ENCODE results near the gene IQUB. TPM values are rescaled to one million over a fixed set of nuclear protein-coding genes. Genes with fewer than 3 reads are reported as not detected.
"Not testable (repeated sequence)": the region's sequence is repeated elsewhere in the genome, so short reads cannot be mapped to it uniquely, and the experiment has no call there.

IQUB gene
- total RNA-seq, 1 donor from 2014 or later, result 0.37 TPM

DNA sequence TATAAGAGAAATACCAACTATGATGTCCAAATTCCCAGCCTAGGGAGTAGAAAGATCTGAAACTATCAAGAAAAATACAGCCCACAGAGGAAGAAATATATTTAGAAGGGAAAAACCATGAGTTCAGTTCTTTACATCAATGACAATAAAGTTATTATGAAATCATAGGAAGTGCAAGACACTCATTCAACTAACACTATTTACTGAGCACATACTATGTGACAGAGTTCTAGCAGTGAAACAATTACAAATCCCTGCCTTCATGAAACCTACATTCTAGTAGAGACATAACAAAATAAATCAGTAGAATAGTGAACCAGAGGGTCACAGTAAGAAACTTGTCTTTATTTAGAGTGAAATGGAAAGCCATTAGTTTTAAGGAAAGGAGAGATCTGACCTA is 21.1 kb upstream of the IQUB start:
- H3K27me3 Mint-ChIP-seq (ENCODE audit: low read depth), result no peaks in the 10 kb centered on the region
- no peaks in the 10 kb centered on the region for H3K9me3 Mint-ChIP-seq (ENCODE audit: low read depth)
- H3K36me3 Mint-ChIP-seq (ENCODE audit: low read depth), result peaks cover 5% of the 10 kb centered on the region
- DNase-seq (ENCODE audit: low spot score), result no peak
- H3K4me3 Mint-ChIP-seq (ENCODE audit: unreplicated experiment), result no peak overlapping the region
- TF ChIP-seq, protein P1, sequence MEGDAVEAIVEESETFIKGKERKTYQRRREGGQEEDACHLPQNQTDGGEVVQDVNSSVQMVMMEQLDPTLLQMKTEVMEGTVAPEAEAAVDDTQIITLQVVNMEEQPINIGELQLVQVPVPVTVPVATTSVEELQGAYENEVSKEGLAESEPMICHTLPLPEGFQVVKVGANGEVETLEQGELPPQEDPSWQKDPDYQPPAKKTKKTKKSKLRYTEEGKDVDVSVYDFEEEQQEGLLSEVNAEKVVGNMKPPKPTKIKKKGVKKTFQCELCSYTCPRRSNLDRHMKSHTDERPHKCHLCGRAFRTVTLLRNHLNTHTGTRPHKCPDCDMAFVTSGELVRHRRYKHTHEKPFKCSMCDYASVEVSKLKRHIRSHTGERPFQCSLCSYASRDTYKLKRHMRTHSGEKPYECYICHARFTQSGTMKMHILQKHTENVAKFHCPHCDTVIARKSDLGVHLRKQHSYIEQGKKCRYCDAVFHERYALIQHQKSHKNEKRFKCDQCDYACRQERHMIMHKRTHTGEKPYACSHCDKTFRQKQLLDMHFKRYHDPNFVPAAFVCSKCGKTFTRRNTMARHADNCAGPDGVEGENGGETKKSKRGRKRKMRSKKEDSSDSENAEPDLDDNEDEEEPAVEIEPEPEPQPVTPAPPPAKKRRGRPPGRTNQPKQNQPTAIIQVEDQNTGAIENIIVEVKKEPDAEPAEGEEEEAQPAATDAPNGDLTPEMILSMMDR (IDR thresholded peaks at IDR 0.05), result no peak
- H3K27ac Mint-ChIP-seq (ENCODE audit: unreplicated experiment), result no peak overlapping the region
- no peaks in the 10 kb centered on the region for H3K4me1 Mint-ChIP-seq (ENCODE audit: low read depth)

DNA sequence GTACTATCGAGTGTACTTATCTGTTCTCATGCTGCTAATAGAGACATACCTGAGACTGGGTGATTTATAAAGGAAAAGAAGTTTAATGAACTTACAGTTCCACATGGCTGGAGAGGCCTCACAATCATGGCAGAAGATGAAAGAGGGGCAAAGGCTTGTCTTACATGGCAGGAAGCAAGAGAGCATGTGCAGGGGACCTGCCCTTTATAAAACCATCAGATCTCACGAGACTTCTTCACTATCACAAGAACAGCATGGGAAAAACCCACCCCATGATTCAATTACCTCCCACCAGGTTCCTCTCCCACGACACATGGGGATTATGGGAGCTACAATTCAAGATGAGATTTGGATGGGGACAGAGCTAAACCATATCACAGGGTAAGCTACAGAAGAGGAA is 18.8 kb upstream of the IQUB start:
- TF ChIP-seq, protein P1 (IDR thresholded peaks at IDR 0.05), result no peak
- H3K27ac Mint-ChIP-seq (ENCODE audit: unreplicated experiment), result no peak overlapping the region
- peaks cover 5% of the 10 kb centered on the region for H3K4me1 Mint-ChIP-seq (ENCODE audit: low read depth)
- H3K4me3 Mint-ChIP-seq (ENCODE audit: unreplicated experiment), result no peak overlapping the region
- peaks cover 10% of the 10 kb centered on the region for H3K36me3 Mint-ChIP-seq (ENCODE audit: low read depth)
- H3K27me3 Mint-ChIP-seq (ENCODE audit: low read depth), result no peaks in the 10 kb centered on the region
- H3K9me3 Mint-ChIP-seq (ENCODE audit: low read depth), result no peaks in the 10 kb centered on the region
- DNase-seq (ENCODE audit: low spot score), result no peak

DNA sequence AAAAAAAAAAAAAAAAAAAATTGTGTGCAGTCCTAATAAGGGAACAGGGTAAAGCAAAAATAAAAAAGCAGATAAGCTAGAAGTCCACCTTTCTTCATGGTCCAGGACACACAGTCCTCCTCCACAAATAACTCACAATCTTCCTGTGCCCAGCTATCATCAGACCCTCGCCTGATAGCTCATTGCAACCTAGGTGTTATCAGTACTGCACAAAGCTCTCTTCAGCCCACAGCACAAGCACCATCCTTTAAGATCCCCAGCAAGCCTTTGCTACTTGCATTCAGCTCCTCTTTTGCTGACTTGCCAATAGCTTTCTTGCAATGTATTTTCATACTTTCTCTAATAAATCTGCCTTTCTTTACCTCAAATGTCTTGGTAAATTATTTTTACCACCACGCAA is 18.2 kb upstream of the IQUB start:
- H3K9me3 Mint-ChIP-seq (ENCODE audit: low read depth), result no peaks in the 10 kb centered on the region
- no peak overlapping the region for H3K4me3 Mint-ChIP-seq (ENCODE audit: unreplicated experiment)
- TF ChIP-seq, protein P1 (IDR thresholded peaks at IDR 0.05), result no peak
- peaks cover 6% of the 10 kb centered on the region for H3K4me1 Mint-ChIP-seq (ENCODE audit: low read depth)
- DNase-seq (ENCODE audit: low spot score), result no peak
- peaks cover 11% of the 10 kb centered on the region for H3K36me3 Mint-ChIP-seq (ENCODE audit: low read depth)
- H3K27me3 Mint-ChIP-seq (ENCODE audit: low read depth), result no peaks in the 10 kb centered on the region
- H3K27ac Mint-ChIP-seq (ENCODE audit: unreplicated experiment), result no peak overlapping the region

DNA sequence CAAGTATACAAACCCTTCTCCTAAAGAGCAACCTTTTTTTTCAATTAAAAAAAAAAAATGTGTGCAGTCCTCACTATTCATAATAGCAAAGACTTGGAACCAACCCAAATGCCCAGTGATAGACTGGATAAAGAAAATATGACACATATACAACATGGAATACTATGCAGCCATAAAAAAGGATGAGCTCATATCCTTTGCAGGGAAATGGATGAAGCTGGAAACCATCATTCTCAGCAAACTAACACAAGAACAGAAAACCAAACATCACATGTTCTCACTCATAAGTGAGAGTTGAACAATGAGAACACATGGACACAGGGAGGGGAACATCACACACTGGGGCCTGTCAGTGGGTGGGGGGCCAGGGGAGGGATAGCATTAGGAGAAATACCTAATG is 17.7 kb upstream of the IQUB start:
- not testable (repeated sequence) for H3K9me3 Mint-ChIP-seq (ENCODE audit: low read depth); H3K27me3 Mint-ChIP-seq (ENCODE audit: low read depth); DNase-seq (ENCODE audit: low spot score); H3K4me1 Mint-ChIP-seq (ENCODE audit: low read depth); H3K4me3 Mint-ChIP-seq (ENCODE audit: unreplicated experiment); H3K27ac Mint-ChIP-seq (ENCODE audit: unreplicated experiment)
- H3K36me3 Mint-ChIP-seq (ENCODE audit: low read depth), result peaks cover 11% of the 10 kb centered on the region

DNA sequence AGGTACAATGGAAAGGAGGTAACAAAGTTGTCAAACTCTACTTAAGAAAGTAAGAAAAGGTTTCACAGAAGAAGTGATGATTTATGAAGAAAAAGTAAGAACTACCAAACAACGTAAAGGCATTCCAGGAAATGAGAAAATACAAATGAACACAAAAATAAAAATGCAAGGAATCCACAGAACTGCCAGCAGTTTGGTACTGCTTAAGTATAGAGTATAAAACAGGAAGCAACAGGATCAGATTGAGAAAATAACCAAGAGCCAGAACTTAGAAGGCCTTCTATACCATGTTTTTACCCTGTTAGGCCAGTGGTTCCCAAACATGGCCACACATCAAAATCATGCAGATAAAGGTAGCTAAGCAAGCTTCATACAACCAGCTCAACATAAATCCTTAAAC is 14.0 kb upstream of the IQUB start:
- Mint-ChIP-seq H3K4me1 (ENCODE audit: low read depth) (peaks cover 6% of the 10 kb centered on the region), H3K36me3 (ENCODE audit: low read depth) (peaks cover 11% of the 10 kb centered on the region), H3K27ac (ENCODE audit: unreplicated experiment) (peak overlapping the region; percentile 66), H3K4me3 (ENCODE audit: unreplicated experiment) (no peak overlapping the region), H3K9me3 (ENCODE audit: low read depth) (no peaks in the 10 kb centered on the region), H3K27me3 (ENCODE audit: low read depth) (no peaks in the 10 kb centered on the region)
- TF ChIP-seq, protein P1 (IDR thresholded peaks at IDR 0.05), result no peak
- DNase-seq (ENCODE audit: low spot score), result no peak

DNA sequence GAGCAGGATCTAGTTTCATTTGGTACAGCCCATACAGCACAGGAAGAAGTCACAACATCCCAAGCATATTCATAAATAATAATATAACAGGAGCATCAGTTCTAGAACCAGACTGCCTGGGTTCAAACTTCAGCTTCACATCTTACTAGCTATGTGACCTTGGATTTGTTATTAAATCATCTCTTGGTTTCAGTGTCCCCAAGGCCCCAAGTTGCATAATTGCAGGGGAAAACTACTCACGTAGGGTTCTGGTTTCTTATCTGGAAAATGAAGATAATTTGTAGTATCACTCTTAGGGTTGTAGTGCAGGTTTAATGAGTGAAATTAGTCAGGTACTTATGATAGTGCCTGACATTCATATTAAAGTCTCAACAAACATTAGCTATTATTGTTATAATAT is 5.5 kb upstream of the IQUB start:
- H3K4me3 Mint-ChIP-seq (ENCODE audit: unreplicated experiment), result no peak overlapping the region

More for the DNA sequence above, 5.5 kb upstream of the IQUB start:
- TF ChIP-seq, protein P1 (IDR thresholded peaks at IDR 0.05), result no peak
- peaks cover 10% of the 10 kb centered on the region for H3K4me1 Mint-ChIP-seq (ENCODE audit: low read depth)
- no peaks in the 10 kb centered on the region for H3K27me3 Mint-ChIP-seq (ENCODE audit: low read depth)
- no peak overlapping the region for H3K27ac Mint-ChIP-seq (ENCODE audit: unreplicated experiment)
- no peak for DNase-seq (ENCODE audit: low spot score)
- no peaks in the 10 kb centered on the region for H3K36me3 Mint-ChIP-seq (ENCODE audit: low read depth)
- H3K9me3 Mint-ChIP-seq (ENCODE audit: low read depth), result no peaks in the 10 kb centered on the region

Measured in chondrocyte (in vitro differentiated cells).